Nucleus accumbens (tissue), 56 donors: ENCODE measurements around the gene ERAL1.
A peak's percentile ranks its signal among the peaks of the same experiment; 100 is the strongest.
"Not testable (repeated sequence)": the region's sequence is repeated elsewhere in the genome, so short reads cannot be mapped to it uniquely, and the experiment has no call there.

Source experiments
- DNase-seq, 56 donors: peaks; one replicate each; lab custom pipeline; 2025; lab: John Stamatoyannopoulos, UW

ERAL1 gene

DNA sequence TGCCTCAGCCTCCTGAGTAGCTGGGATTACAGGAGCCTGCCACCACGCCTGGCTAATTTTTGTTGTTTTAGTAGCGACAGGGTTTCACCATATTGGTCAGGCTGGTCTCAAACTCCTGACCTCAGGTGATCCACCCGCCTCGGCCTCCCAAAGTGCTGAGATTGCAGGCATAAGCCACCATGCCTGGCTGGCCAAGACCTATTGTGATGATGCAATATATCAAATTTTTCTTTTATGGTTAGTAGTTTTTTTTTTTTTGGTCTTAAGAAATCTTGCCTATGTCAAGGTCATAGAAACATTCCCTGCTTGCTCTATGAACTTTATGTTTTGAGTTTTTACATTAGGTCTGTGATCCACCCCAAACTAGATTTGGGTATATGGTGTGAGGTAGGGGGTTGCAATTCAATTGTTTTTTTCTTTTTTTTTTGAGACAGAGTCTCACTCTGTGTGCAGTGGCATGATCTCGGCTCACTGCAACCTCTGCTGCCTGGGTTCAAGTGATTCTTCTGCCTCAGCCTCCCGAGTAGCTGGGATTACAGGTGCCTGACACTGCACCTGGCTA, 22.4 kb downstream of the ERAL1 start:
- DNase-seq: not testable (repeated sequence)

GRCh38 chr17:28878158-28878910, 23.5 kb downstream of the ERAL1 start:
- no peak for DNase-seq

DNA sequence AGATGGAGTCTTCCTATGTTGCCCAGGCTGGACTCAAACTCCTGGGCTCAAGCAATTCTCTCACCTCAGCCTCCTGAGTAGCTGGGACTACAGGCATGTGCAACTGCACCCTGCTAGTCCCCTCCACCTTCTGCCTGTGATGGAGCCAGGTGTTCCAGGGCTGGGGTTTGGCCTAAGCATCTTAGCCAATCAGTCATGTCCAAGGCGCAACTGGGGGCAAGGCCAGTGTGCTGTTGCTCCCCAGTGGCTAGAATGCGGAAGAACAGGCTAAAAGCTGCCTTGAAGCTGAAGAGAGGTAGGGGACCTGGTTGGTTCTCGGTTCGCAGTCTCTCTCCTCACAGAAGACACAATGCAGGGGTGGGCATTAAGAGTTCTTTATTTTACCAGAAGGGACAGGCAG, 24.2 kb downstream of the ERAL1 start:
- no peak for DNase-seq

DNA sequence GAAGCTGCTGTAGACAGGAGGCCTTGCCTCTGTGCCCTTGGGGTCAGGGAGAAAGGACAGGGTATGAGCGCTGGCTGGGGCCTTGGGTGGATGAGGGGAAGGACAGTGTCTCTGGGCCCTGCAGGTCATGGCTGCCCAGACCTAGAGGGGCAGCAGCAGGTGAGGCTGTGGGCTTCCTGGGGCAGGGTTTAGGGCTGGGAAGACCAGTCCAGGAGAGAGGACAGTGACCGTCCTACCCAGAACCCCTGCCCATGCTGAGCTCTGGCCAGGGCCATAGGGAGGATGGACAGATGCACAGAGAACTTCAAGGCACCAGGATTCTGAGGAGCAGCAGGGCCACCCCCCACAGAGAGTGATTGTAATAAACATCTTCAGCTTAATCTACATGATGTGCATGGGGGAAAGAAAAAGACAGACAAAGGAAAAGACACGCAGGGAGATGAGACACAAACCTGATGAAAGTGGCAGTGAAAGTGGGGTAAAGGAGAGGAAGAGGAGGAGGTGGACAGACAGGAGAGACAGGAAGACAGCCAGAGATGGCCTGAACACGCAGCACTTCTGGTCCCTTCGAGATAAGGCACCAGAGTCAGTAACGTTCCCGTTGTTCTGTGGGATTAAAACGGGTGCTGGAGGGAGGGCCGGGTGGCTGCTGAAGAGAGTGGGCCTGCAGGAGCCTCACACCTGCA, 25.2 kb downstream of the ERAL1 start:
- DNase-seq: no peak

DNA sequence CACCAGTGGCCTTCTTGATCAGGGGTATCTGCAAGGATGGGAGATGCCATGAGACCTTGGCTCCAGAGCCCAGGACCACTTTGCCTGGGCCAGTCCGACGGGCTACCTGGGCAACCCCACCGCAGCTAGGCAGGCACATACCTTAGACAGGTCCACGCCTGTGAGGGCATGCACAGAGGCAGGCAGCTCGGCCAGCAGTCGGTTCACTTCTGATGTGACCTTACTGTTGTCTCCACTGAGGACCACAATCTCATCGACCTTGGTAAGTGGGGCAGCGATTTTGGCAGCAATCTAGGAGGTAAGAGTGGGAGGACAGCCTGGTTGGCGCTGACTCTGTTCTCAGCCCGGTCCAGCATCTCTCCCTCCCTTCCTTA, 25.7 kb downstream of the ERAL1 start:
- no peak for DNase-seq

- DNase-seq: no peak
Measured at GRCh38 chr17:28881533-28882056, 26.8 kb downstream of the ERAL1 start.

DNA sequence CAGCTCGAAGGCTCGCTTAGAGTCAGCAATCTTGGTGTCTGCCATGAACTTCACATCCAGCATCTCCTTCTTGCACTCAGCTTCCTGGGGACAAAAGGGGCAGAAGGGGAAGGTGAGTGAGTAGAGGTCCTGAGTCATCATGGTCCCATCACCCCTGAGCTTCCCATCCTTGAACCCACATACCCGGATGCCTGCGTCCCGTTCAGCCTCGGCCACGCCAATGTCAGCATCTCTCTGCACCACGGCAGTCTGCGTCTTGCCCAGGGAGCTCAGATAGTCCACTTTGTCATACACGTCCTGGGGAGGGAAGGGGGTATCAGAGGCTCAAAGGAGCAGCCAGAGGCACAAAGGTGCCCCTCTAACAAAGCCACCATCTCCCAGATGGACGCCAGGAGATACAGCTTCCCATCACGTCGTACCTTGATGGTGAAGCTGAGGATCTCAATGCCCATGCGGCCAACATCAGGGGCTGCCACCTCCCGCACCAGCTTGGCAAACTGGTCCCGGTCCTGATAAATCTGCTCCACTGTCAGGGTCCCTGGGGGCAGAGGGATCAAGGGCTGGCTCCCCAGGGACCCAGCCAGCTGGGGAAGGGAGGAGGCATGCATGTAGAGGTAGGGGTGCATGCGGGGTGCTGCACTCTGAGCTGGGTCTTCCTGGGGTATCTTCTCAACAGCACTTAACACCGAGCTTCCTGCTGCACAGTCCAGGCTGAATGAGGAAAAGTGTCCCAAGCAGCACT, 27.5 kb downstream of the ERAL1 start:
- DNase-seq: no peak

GRCh38 chr17:28883967-28884702, 29.3 kb downstream of the ERAL1 start:
- no peak for DNase-seq

DNA sequence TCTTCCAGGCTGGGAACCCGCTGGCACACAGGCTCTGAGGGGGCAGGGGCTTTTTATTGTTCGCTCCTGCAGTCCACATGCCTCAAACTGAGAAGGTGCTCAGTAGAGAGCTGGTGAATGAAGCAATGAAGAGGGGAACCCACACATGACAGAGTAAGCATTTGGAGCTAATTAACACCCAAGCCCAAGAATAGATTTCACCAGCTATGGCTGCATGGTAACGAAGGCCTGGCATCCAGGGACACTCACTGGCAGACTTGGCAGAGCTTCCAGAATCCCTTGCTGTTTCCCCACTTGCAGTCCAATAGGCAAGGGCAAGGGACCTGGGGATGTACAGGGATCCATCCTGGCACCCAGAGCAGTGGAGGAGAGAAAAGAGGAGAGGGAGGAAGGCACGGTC, 30.5 kb downstream of the ERAL1 start:
- no peak for DNase-seq

DNA sequence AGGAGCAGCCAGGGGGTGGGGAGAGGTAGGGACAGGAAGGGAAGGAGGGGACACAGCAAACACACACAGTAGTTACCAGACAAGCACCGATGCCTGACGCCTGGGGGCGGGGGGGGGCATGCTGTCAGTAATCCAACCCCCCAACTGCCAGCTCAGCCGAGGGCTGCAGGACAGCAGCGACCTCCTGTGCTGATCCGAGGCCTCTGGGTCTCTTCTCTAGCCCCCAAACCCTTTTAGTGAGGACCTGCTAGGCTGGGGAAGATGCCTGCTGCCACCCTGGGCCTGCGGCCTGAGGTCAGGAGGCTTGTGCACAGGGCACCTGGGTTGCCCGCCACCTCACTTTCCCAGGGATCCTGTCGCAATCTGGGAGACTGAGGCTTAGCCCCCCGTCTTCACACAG, 31.1 kb downstream of the ERAL1 start:
- no peak for DNase-seq

GRCh38 chr17:28887871-28888471, 33.2 kb downstream of the ERAL1 start:
- DNase-seq: no peak

DNA sequence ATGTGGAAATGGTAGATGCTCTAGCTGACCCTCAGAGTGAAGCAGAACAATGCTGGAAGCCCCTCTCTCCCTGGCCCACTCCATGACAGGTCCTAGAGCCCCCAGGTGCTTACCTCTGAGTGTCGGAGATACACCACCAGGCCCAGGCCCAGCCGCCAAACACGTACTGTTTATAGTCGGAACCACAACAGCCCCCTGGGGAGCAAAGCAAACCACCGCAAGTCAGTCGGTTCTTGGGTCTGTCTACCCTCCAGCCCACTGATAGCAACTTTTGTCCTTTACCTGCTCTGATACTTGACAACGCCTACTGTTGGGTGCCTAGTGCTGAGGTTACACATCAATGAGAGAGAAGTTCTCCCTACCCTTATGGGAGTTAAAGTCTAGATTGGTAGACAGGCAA, 34.0 kb downstream of the ERAL1 start:
- no peak for DNase-seq

DNA sequence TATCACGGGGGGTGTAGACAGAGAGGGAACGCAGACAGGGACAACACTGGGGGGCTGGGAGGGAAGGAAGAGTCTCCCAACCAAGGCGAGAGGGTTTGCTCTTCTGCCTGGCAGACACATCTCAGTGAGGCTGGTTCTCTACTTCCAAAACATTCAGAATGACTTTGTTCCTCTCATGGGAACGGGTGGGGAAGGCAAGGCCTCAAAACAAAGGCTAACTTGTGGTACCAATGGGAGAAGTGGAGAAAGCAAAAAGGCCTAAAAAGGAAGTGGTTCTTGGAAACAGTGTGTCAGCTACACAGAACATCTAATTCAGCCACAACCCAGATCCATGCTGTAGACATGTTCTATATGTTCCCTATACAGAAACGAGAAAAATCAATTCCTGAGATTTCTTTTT, 35.2 kb downstream of the ERAL1 start:
- DNase-seq: no peak

DNA sequence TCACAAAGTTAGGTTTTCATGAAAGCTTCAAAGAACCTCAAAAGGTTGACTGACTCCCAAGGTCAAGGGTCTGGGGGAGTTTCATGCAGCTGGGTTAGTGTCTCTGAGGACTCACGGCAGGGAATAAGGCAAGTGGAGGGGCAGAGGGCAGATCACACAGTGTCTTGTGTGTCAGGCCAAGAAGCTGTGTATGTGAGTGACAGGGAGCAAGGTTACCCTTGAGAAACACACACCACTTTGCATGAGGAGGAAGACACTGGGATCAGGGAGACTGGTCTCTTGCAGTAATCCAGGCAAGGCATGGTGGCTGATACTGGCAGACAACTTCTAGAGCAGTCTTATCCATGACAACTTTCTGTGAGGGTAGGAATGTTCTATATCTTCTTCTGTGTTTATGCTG, 36.4 kb downstream of the ERAL1 start:
- DNase-seq: no peak

- DNase-seq: no peak
Measured at GRCh38 chr17:28892024-28892423, 37.2 kb downstream of the ERAL1 start.

DNA sequence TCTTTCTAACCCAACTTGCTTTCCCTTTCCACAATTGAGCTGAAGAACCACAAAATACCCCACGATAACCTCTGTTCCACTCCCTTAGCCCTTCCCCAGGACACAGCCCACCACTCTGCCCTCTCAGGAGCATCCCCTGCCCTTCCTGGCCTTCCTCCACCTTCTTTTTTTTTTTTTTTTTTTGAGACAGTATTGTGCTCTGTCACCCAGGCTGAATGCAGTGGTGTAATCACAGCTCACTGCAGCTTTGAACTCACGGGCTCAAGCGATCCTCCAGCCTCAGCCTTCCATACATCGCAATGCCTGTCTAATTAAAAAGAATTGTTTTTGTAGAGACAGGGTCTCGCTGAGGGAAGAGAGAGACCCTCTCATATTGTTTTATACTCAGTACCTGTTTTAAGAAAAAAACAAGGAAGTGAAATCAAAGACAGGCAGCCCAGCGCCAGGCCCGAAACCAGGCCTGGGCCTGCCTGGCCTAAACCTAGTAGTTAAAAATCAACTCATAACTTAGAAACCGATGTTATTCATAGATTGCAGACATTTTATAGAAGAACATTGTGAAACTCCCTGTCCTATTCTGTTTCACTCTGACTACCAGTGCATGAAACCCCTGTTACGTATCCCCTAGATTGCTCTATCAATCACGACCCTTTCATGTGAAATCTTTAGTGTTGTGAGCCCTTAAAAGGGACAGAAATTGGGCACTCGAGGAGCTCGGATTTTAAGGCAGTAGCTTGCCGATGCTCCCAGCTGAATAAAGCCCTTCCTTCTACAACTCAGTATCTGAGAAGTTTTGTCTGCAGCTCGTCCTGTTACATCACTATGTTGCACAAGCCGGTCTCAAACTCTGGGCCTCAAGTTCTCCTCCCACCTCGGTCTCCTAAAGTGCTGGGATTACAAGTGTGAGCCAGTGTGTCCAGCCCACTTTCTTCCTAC, 38.7 kb downstream of the ERAL1 start:
- not testable (repeated sequence) for DNase-seq

- no peak for DNase-seq
Measured at GRCh38 chr17:28895794-28896447, 41.1 kb downstream of the ERAL1 start.

GRCh38 chr17:28896491-28896883, 41.7 kb downstream of the ERAL1 start:
- DNase-seq: peak in 1 of 56 donors; percentile 41
